GM19463 (cell line): Measurements from ENCODE around the gene PNLIPRP1.

Experiments
- ATAC-seq: cut with Tn5 transposase; IDR thresholded peaks from one replicate; pipeline ENCODE4 v1.9.1; 2021; ENCODE audit warnings: mild to moderate bottlenecking, moderate library complexity; ENCODE audit not compliant: unreplicated experiment

Gene PNLIPRP1

DNA sequence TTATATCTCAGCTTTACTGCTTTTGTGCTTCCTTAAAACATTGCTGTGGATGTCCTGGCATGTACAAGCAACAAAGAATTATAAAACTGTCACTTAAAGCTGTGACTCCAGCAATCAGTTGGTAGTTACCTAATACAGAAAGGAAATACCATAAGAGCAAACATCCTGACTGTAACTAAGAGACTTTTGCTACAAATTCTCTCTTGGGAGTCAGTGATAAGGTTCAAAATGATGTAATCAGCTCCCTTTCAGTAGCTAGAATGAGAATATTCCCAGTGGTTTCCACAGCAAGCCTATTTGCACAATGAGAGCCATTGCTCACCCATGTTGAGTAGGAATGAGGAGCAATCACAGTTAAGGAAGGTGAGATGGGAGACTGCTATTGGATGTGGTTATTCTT is 7.6 kb downstream of the PNLIPRP1 start:
- ATAC-seq: no peak

DNA sequence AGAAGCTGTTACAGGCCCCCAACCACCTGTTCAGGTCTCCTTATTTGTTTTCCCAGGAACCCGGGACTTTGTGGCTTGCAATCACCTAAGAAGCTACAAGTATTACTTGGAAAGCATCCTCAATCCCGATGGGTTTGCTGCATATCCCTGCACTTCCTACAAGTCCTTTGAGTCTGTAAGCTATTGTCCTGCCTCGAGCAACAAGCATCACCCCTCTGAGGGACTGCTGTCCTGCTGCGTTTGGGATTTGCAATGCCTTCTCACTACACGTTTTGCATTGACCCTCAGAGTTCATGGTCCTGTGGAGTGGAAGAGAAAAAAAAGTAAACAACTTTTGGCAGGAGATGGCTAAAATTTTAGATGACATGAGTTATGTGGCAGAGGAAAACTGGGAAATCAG is 9.2 kb downstream of the PNLIPRP1 start:
- no peak for ATAC-seq

DNA sequence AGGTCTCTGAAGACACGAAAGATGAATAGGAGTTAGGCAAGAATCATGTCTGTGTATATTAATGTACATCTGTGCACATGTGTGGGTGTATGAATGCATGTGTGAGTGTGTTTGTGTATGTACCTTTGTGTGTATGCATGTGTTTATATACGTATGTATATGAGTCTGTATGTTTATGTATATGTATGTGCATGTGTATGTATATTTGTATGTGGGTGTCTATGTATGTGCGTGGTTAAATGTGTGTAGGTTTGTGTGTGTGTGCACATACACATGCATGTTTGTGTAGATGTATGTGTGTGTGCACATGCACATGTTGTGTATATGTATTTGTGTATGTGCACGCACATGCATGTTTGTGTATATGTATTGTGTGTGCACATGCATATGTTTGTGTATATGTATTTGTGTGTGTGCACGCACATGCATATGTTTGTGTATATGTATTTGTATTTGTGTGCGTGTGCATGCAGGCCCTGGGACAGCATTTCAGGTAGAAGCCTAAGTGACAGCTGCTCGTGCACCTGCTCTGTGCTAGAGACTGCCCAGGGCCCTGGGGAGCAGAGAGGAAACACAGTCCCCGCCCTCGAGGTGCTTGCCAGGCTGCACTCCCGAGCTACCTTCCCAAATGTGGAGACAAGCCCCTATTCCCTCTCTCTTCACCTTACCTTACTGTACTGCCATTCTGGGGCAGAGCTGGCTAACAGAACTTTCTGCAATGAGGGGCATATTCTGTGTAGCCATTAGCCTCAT is 12.1 kb downstream of the PNLIPRP1 start:
- no peak for ATAC-seq

DNA sequence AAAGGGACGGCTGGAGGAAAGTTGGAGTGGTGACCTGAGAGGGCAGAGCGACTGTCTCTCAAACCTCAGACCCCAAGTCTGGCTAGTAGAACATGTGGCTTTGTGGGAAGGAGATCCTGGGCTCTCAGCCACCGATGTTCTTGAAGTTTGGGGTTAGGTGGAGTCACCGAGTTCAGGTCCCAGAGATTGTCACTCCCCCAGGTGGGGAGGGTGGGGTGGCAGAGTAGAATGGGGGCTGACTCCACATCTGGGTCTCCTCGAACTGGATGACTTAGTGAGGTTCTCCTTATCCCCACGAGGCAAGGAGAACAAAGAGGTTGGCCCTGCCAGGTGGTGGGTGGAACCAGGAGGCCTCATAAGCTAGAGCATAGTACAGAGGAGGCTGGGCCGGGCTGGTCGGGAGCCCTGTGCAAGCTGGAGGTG is 15.3 kb downstream of the PNLIPRP1 start:
- no peak for ATAC-seq

DNA sequence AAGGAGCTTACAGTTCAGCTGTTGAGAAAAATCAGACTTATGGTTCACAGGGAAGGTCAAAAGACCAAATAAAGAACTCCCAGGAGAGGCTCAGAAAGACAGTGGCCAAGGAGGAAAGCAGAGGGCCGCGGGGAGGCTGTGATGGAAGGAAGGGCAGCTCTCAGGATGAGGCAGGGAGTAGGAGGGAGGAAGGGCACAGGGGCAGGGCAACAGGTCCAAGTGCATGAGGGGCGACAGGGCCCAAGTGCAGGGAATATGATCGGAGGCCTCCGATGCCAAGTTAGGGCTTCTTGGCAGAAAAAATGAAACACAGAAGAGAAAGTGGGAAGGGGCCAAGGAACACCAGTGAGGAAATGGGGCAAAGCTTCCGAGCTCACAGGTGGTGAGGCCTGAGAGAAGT is 16.6 kb downstream of the PNLIPRP1 start:
- no peak for ATAC-seq

DNA sequence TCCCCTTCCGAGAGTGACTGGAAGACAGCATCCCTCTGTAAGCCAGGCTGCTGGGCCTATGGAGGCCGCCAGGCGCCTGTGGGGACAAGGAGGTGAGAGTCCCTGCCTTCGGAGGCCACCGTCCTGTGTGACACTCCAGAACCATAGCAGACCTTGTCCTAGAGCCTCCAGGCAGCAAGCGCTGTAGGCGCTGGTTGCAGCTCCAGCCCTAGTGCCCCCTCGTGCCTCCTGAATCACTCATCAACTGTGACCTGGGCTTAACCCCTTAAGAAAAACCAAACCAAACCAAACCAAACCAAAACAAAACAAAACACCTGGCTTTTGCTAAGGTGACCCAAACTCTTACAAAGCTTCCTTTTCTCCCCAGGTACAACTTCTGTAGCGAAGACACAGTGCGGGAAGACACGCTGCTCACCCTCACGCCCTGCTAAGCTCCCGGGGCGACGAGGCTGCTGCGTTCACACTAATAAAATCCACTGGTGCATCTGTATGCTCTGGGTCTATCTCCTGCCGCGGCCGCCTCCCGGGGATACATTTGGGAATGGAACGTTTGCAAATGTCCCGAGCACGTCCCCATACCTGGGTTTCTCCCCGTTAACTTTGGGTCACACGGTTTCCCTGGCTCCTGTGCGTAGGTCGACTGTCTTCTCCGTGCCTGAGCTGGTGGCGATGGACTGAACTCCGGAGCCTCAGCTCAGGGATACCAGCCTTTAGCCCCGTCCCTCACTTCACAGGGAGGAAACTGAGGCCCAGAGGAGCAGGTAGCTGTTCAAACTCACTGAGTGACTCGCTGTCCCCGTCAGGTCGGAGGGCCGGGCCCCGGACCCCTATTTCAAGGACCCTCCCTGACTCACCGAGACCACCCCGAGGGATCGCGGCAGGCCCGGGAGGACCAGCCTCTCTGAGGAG is 18.2 kb downstream of the PNLIPRP1 start:
- no peak for ATAC-seq

DNA sequence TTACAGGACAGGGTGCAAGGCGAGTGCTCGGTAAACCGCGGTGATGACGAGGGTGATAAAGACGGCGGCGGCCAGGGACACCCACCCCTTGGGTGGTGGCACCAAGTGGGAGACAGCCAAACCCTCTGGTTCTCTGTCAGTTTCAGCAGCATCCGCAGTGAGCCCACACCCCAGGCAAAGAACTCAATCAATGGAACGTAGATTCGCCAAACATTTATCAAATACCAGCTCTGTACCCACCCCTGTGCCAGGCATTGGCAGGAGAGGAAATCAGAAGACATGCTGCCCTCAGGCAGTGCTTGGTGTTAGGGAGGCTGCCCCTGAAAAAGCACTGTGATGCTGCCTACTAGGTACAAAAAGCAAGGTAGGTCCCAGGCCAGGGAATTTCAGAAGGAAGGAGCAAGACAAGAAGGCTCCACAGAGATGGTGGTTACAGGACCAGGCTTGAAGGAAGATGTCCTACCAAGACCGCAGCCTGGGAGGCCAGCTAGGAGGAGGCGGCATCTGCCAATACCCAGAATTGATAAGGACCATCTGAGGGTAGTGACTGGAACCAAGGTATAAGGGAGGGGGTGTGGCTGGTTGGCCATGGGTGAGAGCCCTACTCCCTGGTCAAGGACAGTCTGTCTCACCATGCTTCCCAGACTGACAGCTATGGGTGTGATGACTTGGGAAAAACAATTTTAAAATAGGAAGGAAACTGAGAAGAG is 19.8 kb downstream of the PNLIPRP1 start:
- no peak for ATAC-seq

DNA sequence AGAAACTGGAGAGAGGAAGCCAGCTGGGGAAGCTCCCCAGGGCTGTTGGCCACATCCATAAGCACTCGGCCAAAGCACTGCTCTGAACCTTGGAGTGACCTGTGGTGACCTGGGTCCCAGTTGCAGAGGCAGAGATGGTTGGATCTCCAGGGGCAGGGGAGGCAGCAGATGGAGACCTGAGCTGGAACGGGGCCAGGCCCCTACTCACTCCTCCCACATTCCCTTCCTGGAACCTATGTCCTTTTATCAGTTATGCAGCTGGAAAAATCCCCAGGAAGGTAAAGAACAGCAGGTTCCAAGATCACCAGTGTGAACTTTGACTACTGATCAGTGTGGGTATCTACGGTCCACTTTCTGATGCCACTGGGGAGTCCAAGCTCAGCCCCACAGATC is 20.4 kb downstream of the PNLIPRP1 start:
- no peak for ATAC-seq

DNA sequence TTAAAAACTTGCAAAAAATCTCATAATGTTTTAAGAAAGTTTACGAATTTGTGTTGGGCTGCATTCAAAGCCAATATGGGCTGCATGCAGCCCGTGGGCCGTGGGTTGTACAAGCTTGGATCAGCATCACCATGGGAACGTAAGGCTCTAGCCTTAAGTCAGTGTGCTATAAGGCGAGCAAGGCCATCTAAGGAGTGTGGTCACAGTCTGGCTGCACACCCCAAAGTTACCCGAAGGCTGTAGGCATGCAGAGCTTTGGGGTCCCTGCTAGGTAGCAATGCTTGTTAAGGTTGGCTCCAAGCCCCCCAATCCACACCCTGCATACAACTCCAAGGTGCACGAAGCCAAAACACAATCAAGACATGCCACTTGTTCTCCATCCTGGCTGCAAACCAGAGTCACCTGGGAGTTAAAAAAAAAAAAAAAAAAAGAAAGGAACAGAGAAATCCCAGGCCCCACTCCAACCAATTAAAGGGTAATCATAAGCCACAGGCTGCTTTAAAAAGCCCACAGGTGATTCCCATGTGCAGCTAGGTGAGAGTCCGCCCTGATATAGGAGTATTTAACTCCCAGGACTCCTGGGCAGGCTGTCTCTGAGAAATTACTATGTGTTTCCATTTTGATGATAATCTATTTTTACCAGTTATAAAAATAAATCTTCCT is 21.5 kb downstream of the PNLIPRP1 start:
- no peak for ATAC-seq

DNA sequence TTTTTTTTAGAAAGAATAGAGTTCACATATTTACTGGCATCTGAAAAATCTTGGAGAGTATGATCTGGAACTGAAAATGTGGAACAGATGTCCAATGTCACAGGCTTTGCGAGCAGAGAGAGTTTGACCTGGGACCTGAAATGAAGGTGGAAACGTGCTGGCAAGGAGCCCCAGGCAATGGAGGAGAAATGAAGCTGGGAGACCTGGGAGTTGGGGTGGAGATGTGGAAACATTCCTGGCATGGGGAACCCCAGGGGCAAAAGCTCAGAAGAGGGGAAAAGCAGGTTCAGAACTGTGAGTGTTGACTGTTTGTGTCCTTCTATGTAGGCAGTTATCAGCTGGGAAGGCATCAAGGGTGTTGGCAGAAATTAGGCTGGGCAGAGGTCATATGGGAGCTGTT is 22.7 kb downstream of the PNLIPRP1 start:
- ATAC-seq: no peak

DNA sequence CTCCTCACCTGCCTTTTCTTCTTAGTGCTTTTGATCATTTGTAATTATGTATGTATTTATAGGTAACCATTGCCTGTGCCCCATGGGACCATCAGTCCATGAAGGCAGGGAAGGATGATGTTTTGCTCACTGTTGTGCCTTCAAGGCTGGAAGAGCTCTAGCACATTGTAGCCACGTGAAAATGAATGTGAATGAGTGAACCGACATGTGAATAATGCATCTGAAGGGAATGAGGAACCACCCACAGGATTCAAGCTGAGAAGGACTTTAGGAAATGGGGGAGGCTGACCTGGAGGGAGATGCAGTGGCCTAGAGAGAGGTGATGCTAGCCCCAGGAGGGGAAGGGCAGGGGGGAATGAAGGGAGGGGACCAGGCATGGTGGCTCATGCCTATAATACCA is 24.0 kb downstream of the PNLIPRP1 start:
- no peak for ATAC-seq

DNA sequence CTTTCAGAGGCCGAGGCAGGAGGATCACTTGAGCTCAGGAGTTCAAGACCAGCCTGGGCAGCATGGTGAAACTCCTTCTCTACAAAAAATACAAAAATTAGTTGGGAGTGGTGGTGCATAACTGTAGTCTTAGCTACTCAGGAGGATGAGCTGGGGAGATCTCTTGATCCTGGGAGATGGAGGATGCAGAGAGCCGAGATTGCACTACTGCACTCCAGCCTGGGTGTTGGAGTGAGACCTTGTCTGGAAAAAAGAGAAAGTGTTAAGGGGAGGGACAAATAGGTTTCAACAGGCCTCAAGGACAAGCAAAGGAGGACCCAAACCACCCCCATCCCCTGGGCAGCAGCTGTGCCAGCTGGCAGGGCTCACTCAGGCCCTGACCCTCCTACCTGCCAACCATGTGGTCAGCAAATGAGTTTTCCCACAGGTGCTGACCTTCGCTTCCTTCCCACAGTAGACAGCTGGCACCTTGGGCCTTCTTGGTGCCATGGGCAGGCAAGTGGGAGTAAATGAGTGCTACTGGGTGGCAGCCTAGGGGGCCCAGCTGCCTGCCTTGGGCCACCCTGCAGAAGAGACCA is 24.5 kb downstream of the PNLIPRP1 start:
- no peak for ATAC-seq

DNA sequence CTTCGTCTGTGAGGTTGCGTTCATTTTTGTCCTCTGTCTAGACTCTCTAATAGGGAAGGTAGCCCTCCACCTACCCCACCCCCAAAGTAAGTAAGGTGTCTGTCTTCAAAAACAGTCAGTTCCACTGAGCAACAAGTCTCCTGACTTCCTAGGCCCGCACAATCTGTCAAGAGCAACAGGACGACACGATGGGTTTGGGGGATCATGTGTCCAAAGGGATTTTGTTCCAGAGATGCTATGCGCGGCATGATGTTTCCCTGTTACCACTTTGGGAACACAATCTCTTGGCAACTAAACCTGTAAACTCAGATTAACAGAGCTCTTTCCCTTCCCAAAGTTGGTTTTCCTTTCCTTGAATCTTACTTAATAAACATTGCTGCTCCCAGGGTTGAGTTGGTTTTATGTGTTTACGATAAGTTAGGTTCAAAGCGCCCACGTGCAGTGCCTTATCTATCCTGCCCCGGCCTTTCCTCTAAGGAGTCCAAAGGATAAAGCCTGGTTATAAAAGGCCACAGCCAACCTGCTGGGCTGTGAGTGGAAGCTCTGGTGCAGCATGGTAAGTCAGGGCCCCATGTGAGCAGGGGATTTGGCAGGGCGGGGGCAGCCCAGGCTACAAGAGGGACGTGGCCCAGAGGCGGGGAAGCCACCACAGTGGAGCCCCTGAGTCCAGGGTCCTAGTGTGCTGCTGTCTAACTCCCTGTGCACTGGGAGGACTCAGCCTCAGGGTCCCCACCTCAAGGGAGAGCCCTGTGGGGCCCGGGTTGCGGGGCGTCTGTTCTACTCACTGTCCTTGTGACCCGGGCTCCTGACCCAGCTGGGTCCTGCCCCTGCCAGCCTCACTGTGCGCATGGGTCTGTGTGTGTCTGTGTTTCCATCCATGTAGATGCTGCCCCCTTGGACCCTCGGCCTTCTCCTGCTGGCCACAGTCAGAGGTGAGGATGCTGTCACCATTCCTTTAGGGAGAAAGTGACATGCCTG is 30.0 kb downstream of the PNLIPRP1 start, which contains the start of gene PNLIPRP2:
Gene PNLIPRP2, plus strand, starts transcription at position 531 of the 978 bp plus-strand sequence.
- ATAC-seq: no peak

DNA sequence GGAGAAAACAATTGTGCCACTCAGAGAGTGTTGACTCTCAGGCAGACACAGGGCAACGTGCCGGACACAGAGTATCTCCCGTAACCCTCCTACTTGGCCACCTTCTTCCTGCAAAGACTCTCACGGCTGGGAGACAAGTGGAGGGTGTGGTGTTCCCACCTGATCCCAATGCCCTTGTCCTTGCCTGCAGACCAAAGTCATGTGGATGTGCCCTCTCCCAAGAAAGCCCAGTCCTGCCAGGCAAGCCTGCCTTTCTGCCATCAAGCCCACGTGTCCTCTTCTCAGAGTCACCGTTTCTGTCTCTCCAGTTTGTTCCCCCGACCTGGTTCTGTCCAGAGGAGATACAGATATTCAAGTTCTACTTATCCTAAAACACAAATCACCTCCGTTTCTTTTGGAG is 30.7 kb downstream of the PNLIPRP1 start:
- no peak for ATAC-seq

DNA sequence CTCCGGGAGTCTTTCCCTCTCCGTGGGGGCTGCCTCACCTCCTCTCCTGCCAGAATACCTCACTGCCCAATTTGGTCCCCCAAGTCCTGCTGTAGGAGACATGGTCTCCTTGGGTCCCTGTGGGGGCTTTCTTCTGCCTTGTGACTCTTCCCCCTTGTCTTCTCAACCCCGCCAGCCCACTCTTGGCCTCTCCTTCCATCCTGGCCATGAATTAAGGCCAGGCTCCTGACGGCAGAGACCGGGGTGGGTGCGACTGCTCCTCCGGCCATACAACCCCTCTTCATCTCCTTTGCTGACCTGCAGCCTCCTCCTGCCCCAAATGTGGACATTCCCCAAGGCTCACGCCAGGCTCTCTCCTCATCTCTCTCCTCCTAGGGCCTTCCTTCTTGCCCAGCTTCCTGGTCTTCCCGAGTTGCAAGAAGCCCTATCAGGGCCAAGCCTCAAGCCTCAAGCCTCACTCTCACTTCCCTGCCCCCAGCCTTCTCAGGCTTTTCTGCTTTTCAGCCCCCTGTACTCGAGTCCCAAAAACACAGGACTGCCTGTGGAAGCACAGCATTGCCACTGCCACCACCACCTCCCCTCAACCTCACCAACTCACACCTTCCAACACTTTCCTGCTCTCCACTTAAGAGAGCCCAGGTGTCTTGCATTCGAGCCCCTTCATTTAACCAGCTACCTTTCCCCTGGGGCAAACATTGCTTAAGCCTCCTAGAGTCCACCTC is 31.3 kb downstream of the PNLIPRP1 start:
- no peak for ATAC-seq

DNA sequence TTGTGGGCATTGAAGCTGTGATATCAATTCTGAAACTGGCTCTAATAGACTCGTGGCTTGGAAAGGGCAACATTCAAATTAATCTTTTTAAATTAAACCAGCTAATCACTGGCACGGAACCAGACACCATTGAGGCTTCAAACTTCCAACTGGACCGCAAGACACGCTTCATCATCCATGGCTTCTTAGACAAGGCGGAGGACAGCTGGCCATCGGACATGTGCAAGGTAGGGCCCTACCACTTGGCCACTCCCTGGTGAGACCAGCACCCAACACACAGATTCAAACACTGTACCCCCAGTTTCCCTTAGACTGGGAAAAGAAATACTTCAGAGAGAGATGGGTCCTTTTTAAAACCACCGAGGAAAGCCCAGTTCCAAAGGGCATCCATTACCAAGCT is 35.1 kb downstream of the PNLIPRP1 start:
- no peak for ATAC-seq

DNA sequence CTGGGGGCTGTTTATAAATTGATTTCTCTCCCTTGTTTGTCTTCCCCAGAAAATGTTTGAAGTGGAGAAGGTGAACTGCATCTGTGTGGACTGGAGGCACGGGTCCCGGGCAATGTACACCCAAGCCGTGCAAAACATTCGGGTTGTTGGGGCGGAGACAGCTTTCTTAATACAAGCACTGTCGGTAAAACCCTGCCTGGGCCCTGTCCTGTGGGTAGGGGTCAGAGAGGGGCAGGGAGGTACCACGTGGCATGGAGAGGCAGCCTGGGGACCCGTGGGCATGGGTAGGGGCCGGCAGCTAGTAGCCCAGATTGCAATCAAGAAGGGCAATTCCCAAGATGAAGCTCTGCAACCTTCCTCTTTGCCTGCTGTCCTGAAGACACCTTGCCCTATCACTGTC is 36.1 kb downstream of the PNLIPRP1 start:
- no peak for ATAC-seq

DNA sequence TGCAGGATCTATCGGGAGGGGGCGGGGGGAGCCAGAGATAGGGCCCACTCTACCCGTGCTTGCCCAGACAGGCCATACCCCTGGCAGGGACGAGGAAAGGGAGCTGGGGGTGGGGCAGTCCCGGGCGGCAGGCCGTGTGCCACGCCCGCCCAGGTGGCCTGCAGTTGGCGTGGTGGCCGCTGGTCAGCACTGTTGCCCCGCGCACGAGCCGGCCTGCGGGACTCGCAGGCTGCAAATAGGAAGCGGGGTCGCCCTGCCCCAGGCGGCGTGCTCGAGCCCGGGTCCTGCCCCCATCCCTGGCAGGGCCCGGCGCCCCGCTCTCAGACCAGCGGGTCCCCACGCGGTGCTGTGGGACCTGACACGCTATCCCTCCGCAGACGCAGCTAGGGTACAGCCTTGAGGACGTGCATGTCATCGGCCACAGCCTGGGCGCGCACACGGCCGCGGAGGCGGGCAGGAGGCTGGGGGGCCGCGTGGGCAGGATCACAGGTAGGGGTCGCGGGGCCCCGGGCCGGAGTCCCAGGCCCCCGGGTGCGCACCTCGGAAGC is 36.7 kb downstream of the PNLIPRP1 start:
- ATAC-seq: no peak
